ENCODE measurements around the gene CIAO3.

The CIAO3 gene

GRCh38 chr16:785563-786535, 45.1 kb upstream of the CIAO3 start (continued):
- TF ChIP-seq KLF17 (tag by site-specific recombination; IDR thresholded peaks at IDR 0.05) (0 out of 2 replicates have a peak, but pooled peaks have one; percentile 46), PBX3 (CRISPR knock-in tag; IDR thresholded peaks at IDR 0.05) (no peak), ZFP37 (tag by site-specific recombination; IDR thresholded peaks at IDR 0.05) (peak; percentile 63; the same call in 1 of the 2 replicates), ZBTB17 (tag by site-specific recombination; IDR thresholded peaks at IDR 0.05) (peak; percentile 43), EGR2 (tag by site-specific recombination; IDR thresholded peaks at IDR 0.05; ENCODE audit: low read depth) (peak; percentile 40; the same call in 1 of the 2 replicates), CTCF (tag by site-specific recombination; IDR thresholded peaks at IDR 0.05) (peak; percentile 79), REPIN1 (tag by site-specific recombination; IDR thresholded peaks at IDR 0.05; ENCODE audit: low read depth) (no peak), BCL11B (tag by site-specific recombination; IDR thresholded peaks at IDR 0.05; ENCODE audit: low read depth) (peak; percentile 35; the same call in 1 of the 2 replicates), ZNF776 (tag by site-specific recombination; IDR thresholded peaks at IDR 0.05; ENCODE audit: borderline replicate concordance) (no peak)

GRCh38 chr16:784431-784830, 43.6 kb upstream of the CIAO3 start:
- ChIA-PET CTCF (interaction anchor here (0.5 to 9.5 kb wide), 14 partner anchors 8 to 379 kb away, joined by 3 to 119 read pairs (median 6); partner anchors contain the start of genes ANTKMT and CIAO3), POLR2A (interaction anchor here (0.7 to 1.7 kb wide), 6 partner anchors 56 to 104 kb away, joined by 3 to 7 read pairs (median 4); partner anchors contain the start of gene STUB1)
- H3K36me3 ChIP-seq (ENCODE audit: control insufficient read depth in 2 of 2, insufficient read depth in 1 of 2, low read length in 2 of 2) = peaks cover 0 to 26% of the 10 kb centered on the region in 2 experiments; a peak in 1 of 3 replicates
- no peak overlapping the region for H3K4me3 ChIP-seq (ENCODE audit: low read depth, low read length)
- H3K9me3 ChIP-seq (ENCODE audit: control insufficient read depth, insufficient read depth, low read depth, low read length) = no peaks in the 10 kb centered on the region
- no peaks in the 10 kb centered on the region for H3K4me1 ChIP-seq (ENCODE audit: control insufficient read depth, insufficient read depth, low read length)
- H3K27ac ChIP-seq (ENCODE audit: extremely low read depth, low read depth, low read length) = no peak overlapping the region
- TF ChIP-seq ZNF549 (tag by site-specific recombination; IDR thresholded peaks at IDR 0.05) (no peak), ZNF513 (tag by site-specific recombination; IDR thresholded peaks at IDR 0.05) (no peak), ZSCAN23 (tag by site-specific recombination; IDR thresholded peaks at IDR 0.05) (no peak), SP2 (tag by site-specific recombination; IDR thresholded peaks at IDR 0.05) (no peak), ZNF10 (tag by site-specific recombination; IDR thresholded peaks at IDR 0.05) (no peak), ZNF837 (tag by site-specific recombination; IDR thresholded peaks at IDR 0.05) (no peak), ZNF341 (tag by site-specific recombination; IDR thresholded peaks at IDR 0.05; ENCODE audit: low read depth) (no peak), ZNF239 (tag by site-specific recombination; IDR thresholded peaks at IDR 0.05) (no peak), ZNF544 (tag by site-specific recombination; IDR thresholded peaks at IDR 0.05) (no peak), ZNF132 (tag by site-specific recombination; IDR thresholded peaks at IDR 0.05; ENCODE audit: borderline replicate concordance) (no peak), ZNF514 (tag by site-specific recombination; IDR thresholded peaks at IDR 0.05) (no peak), WT1 (tag by site-specific recombination; IDR thresholded peaks at IDR 0.05) (no peak), HIC1 (tag by site-specific recombination; IDR thresholded peaks at IDR 0.05) (no peak), ZNF174 (tag by site-specific recombination; IDR thresholded peaks at IDR 0.05) (no peak), ZNF561 (tag by site-specific recombination; IDR thresholded peaks at IDR 0.05; ENCODE audit: borderline replicate concordance) (no peak), ZNF610 (tag by site-specific recombination; IDR thresholded peaks at IDR 0.05; ENCODE audit: borderline replicate concordance) (no peak)
